Neural cell (in vitro differentiated cells): ENCODE results near the gene SPPL3. TPM values are rescaled to one million over a fixed set of nuclear protein-coding genes. Genes with fewer than 3 reads are reported as not detected.

Experiments
- H2AFZ ChIP-seq: fragments of 200-600, 300-800 bp; sonication (generic), shearing (Covaris generic); 2 replicates; pipeline ENCODE4 v1.6.0; 2014; ENCODE audit warnings: low read depth, mild to moderate bottlenecking, antibody characterized with exemption, low read length, moderate library complexity
- H3F3A ChIP-seq: fragments of 200-600 bp; shearing (Covaris generic); 2 replicates; pipeline ENCODE4 v1.6.1; 2016; ENCODE audit warnings: mild to moderate bottlenecking, moderate library complexity, mixed read lengths, antibody characterized with exemption, low read length; ENCODE audit not compliant: insufficient read depth, poor library complexity, severe bottlenecking
- H3K27ac ChIP-seq: fragments of 200-600, 300-800 bp; sonication (generic), shearing (Covaris generic); 2 replicates; pipeline ENCODE4 v1.5.1; 2014; ENCODE audit warnings: mild to moderate bottlenecking, low read length, moderate library complexity
- H3K27me3 ChIP-seq: fragments of 300-800, 200-600 bp; sonication (generic), shearing (Covaris generic); 2 replicates; pipeline ENCODE4 v1.6.0; 2014; ENCODE audit warnings: mild to moderate bottlenecking, low read depth, low read length, moderate library complexity; ENCODE audit not compliant: insufficient read depth
- H3K36me3 ChIP-seq: fragments of 300-800, 200-600 bp; sonication (generic), shearing (Covaris generic); 2 replicates; pipeline ENCODE4 v1.5.1; 2014; ENCODE audit warnings: mild to moderate bottlenecking, antibody characterized with exemption, low read length, moderate library complexity; ENCODE audit not compliant: insufficient read depth
- H3K4me2 ChIP-seq: fragments of 300-800, 200-600 bp; sonication (generic), shearing (Covaris generic); 2 replicates; pipeline ENCODE4 v1.6.0; 2014; ENCODE audit warnings: mild to moderate bottlenecking, low read length
- H3K4me3 ChIP-seq: fragments of 300-800, 200-600 bp; sonication (generic), shearing (Covaris generic); 2 replicates; pipeline ENCODE4 v1.5.1; 2014; ENCODE audit warnings: mild to moderate bottlenecking, low read length, moderate library complexity
- H3K79me2 ChIP-seq: fragments of 200-600 bp; shearing (Covaris generic); replicated peaks from 2 replicates; pipeline ENCODE4 v1.6.0; 2014; ENCODE audit warnings: mild to moderate bottlenecking, low read length, moderate library complexity; ENCODE audit not compliant: insufficient read depth
- H3K9ac ChIP-seq: fragments of 300-800, 200-600 bp; sonication (generic), shearing (Covaris generic); 2 replicates; pipeline ENCODE4 v1.6.1; 2016; ENCODE audit warnings: mild to moderate bottlenecking, low read length, mixed read lengths
- H3K9me2 ChIP-seq: fragments of 200-600 bp; shearing (Covaris generic); 2 replicates; pipeline ENCODE4 v1.6.1; 2016; ENCODE audit warnings: mild to moderate bottlenecking, low read length, mixed read lengths; ENCODE audit not compliant: insufficient read depth
- H3K9me3 ChIP-seq: fragments of 200-600, 300-800 bp; sonication (generic), shearing (Covaris generic); 2 replicates; pipeline ENCODE4 v1.6.1; 2016; ENCODE audit warnings: mild to moderate bottlenecking, mixed run types, low read length, moderate library complexity, mixed read lengths
- H4K20me1 ChIP-seq: fragments of 200-600 bp; shearing (Covaris generic); 2 replicates; pipeline ENCODE4 v1.6.1; 2016; ENCODE audit warnings: mild to moderate bottlenecking, mixed run types; ENCODE audit not compliant: insufficient read depth
- EP300 ChIP-seq: fragments of 450-650 bp; conservative IDR thresholded peaks from 2 replicates; pipeline ENCODE4 v1.6.1; 2014; ENCODE audit warnings: antibody characterized with exemption, mild to moderate bottlenecking, moderate library complexity; ENCODE audit not compliant: poor library complexity, severe bottlenecking
- EZH2 ChIP-seq: fragments of 200-600, 300-800 bp; shearing (Covaris generic), sonication (generic); IDR thresholded peaks from 2 replicates; pipeline ENCODE4 v1.6.1; 2014; ENCODE audit warnings: antibody characterized with exemption, low read length, borderline replicate concordance, mild to moderate bottlenecking; ENCODE audit not compliant: insufficient read depth, poor library complexity, severe bottlenecking
- MXI1 ChIP-seq: fragments of 450-650 bp; conservative IDR thresholded peaks from 2 replicates; pipeline ENCODE4 v1.6.1; 2014; ENCODE audit warnings: antibody characterized with exemption, mild to moderate bottlenecking; ENCODE audit not compliant: poor library complexity, severe bottlenecking
- POLR2AphosphoS5 ChIP-seq: IDR thresholded peaks from 2 replicates; pipeline ENCODE4 v1.6.1; 2012
- RAD21 ChIP-seq: fragments of 450-650 bp; conservative IDR thresholded peaks from 2 replicates; pipeline ENCODE4 v1.6.1; 2014; ENCODE audit warnings: antibody characterized with exemption, mild to moderate bottlenecking, moderate library complexity
- SMC3 ChIP-seq: fragments of 450-650 bp; conservative IDR thresholded peaks from 2 replicates; pipeline ENCODE4 v1.6.1; 2014; ENCODE audit warnings: antibody characterized with exemption, mild to moderate bottlenecking, moderate library complexity; ENCODE audit not compliant: poor library complexity
- TAF1 ChIP-seq: IDR thresholded peaks from 2 replicates; pipeline ENCODE4 v1.6.1; 2012; ENCODE audit warnings: low read depth
- polyA plus RNA-seq: library from polyadenylated mRNA; depleted of rRNA; stranded (reverse); fragments of >200 nt; gene quantifications from 2 replicates; pipeline ENCODE4 v1.2.3, GENCODE V29; 2014
- TF ChIP-seq, protein P1 (sequence below): IDR thresholded peaks from 2 replicates; pipeline ENCODE4 v1.6.1; 2012; ENCODE audit warnings: borderline replicate concordance
- TF ChIP-seq, protein P2 (sequence below): fragments of 450-650 bp; IDR thresholded peaks from 2 replicates; pipeline ENCODE4 v1.5.1; 2014; ENCODE audit warnings: antibody characterized with exemption, mild to moderate bottlenecking, moderate library complexity; ENCODE audit not compliant: poor library complexity, severe bottlenecking

Gene SPPL3
- polyA plus RNA-seq, 1 donor from 2014 or later, result 21.3 TPM

DNA sequence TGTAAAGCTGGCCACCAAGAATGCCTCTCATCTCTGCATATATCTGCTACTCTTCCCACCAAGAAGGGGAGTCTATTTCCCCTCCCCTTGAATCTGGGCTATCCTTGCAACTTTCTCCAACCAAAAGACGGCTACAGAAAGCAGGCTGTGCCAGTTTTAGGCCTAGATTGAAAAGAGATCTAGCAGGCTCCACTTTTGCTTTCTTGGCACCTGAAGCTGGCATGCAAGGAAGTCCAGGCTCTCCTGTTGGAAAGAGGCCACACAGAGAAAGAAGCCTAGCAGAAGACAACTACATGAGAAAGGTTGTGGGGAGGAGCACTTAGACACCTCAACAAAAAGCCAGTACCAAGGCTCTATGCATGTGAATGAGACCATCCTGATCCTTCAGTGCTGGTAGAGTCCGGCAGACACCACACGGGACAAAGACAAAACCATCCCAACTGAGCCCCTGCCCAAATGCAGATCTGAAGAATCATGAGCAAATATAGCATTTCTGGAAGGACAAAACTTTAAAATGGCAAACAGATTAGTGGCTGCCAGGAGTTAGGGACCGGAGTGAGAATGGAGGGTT lies 68.0 kb downstream of the SPPL3 start:
- Histone ChIP-seq H3K9me3 (no peaks in the 10 kb centered on the region), H3K79me2 (peaks cover 21% of the 10 kb centered on the region), H4K20me1 (no peaks in the 10 kb centered on the region), H2AFZ (no peak overlapping the region), H3K9ac (no peak overlapping the region), H3K27ac (no peak overlapping the region), H3K4me2 (no peak overlapping the region), H3F3A (no peaks in the 10 kb centered on the region), H3K36me3 (no peaks in the 10 kb centered on the region), H3K4me3 (no peak overlapping the region), H3K9me2 (no peaks in the 10 kb centered on the region), H3K27me3 (no peaks in the 10 kb centered on the region)
- TF ChIP-seq MXI1, result no peak
- TF ChIP-seq SMC3, result no peak
- no peak for TF ChIP-seq POLR2AphosphoS5
- no peak for TF ChIP-seq EP300
- TF ChIP-seq TAF1, result no peak
- TF ChIP-seq, protein P1, sequence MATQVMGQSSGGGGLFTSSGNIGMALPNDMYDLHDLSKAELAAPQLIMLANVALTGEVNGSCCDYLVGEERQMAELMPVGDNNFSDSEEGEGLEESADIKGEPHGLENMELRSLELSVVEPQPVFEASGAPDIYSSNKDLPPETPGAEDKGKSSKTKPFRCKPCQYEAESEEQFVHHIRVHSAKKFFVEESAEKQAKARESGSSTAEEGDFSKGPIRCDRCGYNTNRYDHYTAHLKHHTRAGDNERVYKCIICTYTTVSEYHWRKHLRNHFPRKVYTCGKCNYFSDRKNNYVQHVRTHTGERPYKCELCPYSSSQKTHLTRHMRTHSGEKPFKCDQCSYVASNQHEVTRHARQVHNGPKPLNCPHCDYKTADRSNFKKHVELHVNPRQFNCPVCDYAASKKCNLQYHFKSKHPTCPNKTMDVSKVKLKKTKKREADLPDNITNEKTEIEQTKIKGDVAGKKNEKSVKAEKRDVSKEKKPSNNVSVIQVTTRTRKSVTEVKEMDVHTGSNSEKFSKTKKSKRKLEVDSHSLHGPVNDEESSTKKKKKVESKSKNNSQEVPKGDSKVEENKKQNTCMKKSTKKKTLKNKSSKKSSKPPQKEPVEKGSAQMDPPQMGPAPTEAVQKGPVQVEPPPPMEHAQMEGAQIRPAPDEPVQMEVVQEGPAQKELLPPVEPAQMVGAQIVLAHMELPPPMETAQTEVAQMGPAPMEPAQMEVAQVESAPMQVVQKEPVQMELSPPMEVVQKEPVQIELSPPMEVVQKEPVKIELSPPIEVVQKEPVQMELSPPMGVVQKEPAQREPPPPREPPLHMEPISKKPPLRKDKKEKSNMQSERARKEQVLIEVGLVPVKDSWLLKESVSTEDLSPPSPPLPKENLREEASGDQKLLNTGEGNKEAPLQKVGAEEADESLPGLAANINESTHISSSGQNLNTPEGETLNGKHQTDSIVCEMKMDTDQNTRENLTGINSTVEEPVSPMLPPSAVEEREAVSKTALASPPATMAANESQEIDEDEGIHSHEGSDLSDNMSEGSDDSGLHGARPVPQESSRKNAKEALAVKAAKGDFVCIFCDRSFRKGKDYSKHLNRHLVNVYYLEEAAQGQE, result no peak
- no peak for TF ChIP-seq RAD21
- no peak for TF ChIP-seq EZH2
- TF ChIP-seq, protein P2, sequence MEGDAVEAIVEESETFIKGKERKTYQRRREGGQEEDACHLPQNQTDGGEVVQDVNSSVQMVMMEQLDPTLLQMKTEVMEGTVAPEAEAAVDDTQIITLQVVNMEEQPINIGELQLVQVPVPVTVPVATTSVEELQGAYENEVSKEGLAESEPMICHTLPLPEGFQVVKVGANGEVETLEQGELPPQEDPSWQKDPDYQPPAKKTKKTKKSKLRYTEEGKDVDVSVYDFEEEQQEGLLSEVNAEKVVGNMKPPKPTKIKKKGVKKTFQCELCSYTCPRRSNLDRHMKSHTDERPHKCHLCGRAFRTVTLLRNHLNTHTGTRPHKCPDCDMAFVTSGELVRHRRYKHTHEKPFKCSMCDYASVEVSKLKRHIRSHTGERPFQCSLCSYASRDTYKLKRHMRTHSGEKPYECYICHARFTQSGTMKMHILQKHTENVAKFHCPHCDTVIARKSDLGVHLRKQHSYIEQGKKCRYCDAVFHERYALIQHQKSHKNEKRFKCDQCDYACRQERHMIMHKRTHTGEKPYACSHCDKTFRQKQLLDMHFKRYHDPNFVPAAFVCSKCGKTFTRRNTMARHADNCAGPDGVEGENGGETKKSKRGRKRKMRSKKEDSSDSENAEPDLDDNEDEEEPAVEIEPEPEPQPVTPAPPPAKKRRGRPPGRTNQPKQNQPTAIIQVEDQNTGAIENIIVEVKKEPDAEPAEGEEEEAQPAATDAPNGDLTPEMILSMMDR, result no peak

DNA sequence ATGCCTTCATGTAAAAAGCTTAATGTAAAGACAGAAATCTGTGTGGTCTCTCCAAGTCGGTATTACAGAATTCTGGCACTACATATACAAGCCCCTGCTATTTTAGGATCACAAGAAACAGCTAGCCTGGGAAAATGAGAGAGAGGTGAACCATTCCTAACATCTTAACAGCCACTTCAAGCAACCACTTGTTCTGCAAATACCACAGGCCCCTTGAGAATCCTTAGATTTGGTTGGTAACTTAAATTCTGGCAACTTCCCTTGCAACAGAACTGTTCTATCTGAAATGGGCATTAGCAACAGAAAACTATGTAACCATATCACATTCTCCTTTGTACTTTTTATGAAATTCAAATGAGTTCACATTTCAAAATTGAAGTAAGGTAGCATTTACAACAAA lies 68.5 kb downstream of the SPPL3 start:
- no peak overlapping the region for H3K27ac ChIP-seq
- H3K4me2 ChIP-seq, result no peak overlapping the region
- H3F3A ChIP-seq, result no peaks in the 10 kb centered on the region
- H3K27me3 ChIP-seq, result no peaks in the 10 kb centered on the region
- no peak overlapping the region for H3K4me3 ChIP-seq
- H2AFZ ChIP-seq, result no peak overlapping the region
- H3K36me3 ChIP-seq, result no peaks in the 10 kb centered on the region
- no peaks in the 10 kb centered on the region for H3K9me3 ChIP-seq
- no peak for TF ChIP-seq EZH2
- no peak for TF ChIP-seq EP300
- TF ChIP-seq RAD21, result no peak
- no peak for TF ChIP-seq SMC3
- no peak for TF ChIP-seq TAF1
- TF ChIP-seq MXI1, result no peak
- TF ChIP-seq, protein P1, result no peak
- TF ChIP-seq, protein P2, result no peak
- TF ChIP-seq POLR2AphosphoS5, result no peak
- peaks cover 21% of the 10 kb centered on the region for H3K79me2 ChIP-seq
- no peaks in the 10 kb centered on the region for H4K20me1 ChIP-seq
- H3K9me2 ChIP-seq, result no peaks in the 10 kb centered on the region
- H3K9ac ChIP-seq, result no peak overlapping the region
